Measurements from ENCODE around the gene CILP.

CILP gene

DNA sequence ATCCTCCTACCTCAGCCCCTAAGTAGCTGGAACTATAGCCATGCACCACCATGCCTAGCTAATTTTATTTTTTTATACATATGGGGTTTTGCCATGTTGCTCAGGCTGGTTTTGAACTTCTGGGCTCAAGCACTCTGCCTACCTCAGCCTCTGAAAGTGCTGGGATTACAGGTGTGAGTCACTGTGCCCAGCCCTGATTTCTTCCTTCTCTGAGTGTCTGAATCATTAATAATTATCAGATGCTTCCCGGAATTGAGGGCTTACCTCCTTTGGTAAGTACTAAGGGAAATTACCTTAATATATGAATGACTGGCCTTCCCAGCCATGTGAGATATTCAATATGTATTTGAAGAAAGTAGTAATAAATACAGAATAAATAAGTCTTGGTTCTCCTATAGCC lies 33.4 kb downstream of the CILP start:
- DNase-seq (ENCODE audit: low spot score) = no peak
- in situ Hi-C loops (cut with MboI; ENCODE audit: low pct_unique_long_range_greater_than_20kb, low sequenced_read_pairs, unreplicated experiment) = loop anchor here (25.0 kb wide), 1 partner anchor 109 kb away; the partner anchor contains the start of genes PARP16 and RNU5A-1
- TF ChIP-seq CTCF (IDR thresholded peaks at IDR 0.05; ENCODE audit: extremely low read depth, insufficient read depth, missing control alignments) = no peak

- in situ Hi-C loops (cut with MboI; ENCODE audit: low pct_unique_long_range_greater_than_20kb, low sequenced_read_pairs, unreplicated experiment) = loop anchor here (25.0 kb wide), 1 partner anchor 111 kb away; the partner anchor contains the start of genes PARP16 and RNU5A-1
- TF ChIP-seq CTCF (IDR thresholded peaks at IDR 0.05; ENCODE audit: extremely low read depth, insufficient read depth, missing control alignments) = no peak
- no peak for DNase-seq (ENCODE audit: low spot score)
These were observed 35.2 kb downstream of the CILP start for GRCh38 chr15:65176056-65176455.

GRCh38 chr15:65175511-65175910 lies 35.8 kb downstream of the CILP start:
- in situ Hi-C loops (cut with MboI; ENCODE audit: low pct_unique_long_range_greater_than_20kb, low sequenced_read_pairs, unreplicated experiment) = loop anchor here (25.0 kb wide), 1 partner anchor 112 kb away; the partner anchor contains the start of genes PARP16 and RNU5A-1
- DNase-seq (ENCODE audit: low spot score) = no peak

DNA sequence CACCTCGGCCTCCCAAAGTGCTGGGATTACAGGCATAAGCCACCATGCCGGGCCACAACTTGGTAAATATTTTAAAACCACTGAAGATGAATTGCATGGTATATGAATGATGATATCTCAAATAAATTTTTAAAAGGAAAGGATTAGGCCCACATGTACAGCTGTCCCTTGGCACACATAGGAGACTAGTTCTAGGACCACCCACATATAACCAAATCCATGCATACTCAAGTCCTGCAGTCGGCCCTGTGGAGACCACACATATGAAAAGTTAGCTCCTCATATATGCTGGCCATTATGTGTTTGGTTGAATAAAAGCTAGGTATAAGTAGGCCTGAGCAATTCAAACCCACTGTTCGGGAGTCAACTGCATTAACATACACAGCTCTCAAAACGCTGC lies 36.8 kb downstream of the CILP start:
- DNase-seq (ENCODE audit: low spot score) = no peak
- TF ChIP-seq CTCF (IDR thresholded peaks at IDR 0.05; ENCODE audit: extremely low read depth, insufficient read depth, missing control alignments) = no peak
- in situ Hi-C loops (cut with MboI; ENCODE audit: low pct_unique_long_range_greater_than_20kb, low sequenced_read_pairs, unreplicated experiment) = no loop called here

More at GRCh38 chr15:65175511-65175910, 35.8 kb downstream of the CILP start:
- no peak for TF ChIP-seq CTCF (IDR thresholded peaks at IDR 0.05; ENCODE audit: extremely low read depth, insufficient read depth, missing control alignments)

DNA sequence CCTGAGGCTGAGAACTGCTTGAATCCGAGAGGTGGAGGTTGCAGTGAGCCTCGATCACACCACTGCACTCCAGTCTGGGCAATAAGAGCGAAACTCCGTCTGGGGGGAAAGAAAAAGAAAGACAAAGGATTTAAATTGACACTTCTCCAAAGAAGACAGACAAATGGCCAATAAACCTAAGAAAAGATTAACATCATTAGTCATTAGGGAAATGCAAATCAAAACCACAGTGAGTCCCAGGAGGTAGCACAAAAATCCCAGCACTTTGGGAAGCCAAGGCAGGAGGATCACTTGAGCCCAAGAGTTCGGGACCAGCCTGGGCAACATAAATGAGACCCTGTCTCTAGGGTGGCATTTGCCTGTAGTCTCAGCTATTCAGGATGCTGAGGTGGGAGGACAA lies 38.7 kb downstream of the CILP start:
- no peak for TF ChIP-seq CTCF (IDR thresholded peaks at IDR 0.05; ENCODE audit: extremely low read depth, insufficient read depth, missing control alignments)
- in situ Hi-C loops (cut with MboI; ENCODE audit: low pct_unique_long_range_greater_than_20kb, low sequenced_read_pairs, unreplicated experiment) = no loop called here
- DNase-seq (ENCODE audit: low spot score) = no peak

- no peak for DNase-seq (ENCODE audit: low spot score)
- in situ Hi-C loops (cut with MboI; ENCODE audit: low pct_unique_long_range_greater_than_20kb, low sequenced_read_pairs, unreplicated experiment) = no loop called here
- no peak for TF ChIP-seq CTCF (IDR thresholded peaks at IDR 0.05; ENCODE audit: extremely low read depth, insufficient read depth, missing control alignments)
These were observed 39.8 kb downstream of the CILP start for GRCh38 chr15:65171428-65171827.

DNA sequence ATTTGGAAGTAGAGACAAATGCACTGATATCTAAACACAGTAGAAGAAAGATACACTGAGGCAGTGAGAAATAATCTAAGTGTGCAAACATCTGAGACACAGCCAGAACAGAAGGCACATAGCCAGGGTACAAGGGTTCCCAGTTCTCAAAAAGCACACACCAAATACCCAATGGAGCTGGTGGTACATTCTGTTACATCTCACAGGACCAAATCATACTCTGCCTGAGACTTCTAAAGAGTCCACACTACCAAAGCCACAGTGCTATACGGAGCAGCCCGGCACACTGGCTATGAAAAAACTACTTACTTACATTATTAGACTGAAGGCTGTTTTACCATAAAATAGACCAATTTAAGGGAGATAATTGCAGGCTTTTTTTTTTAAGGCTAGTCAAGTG lies 45.4 kb downstream of the CILP start:
- DNase-seq (ENCODE audit: low spot score) = no peak
- in situ Hi-C loops (cut with MboI; ENCODE audit: low pct_unique_long_range_greater_than_20kb, low sequenced_read_pairs, unreplicated experiment) = no loop called here
- TF ChIP-seq CTCF (IDR thresholded peaks at IDR 0.05; ENCODE audit: extremely low read depth, insufficient read depth, missing control alignments) = no peak

Measured in GM13977 (cell line).